Measurements from ENCODE around the gene CD83. TPM values are rescaled to one million over a fixed set of nuclear protein-coding genes. Genes with fewer than 3 reads are reported as not detected.
A peak's percentile ranks its signal among the peaks of the same experiment; 100 is the strongest.

The CD83 gene
- total and polyA plus RNA-seq, 4 donors: 0.35 to 4.2 (median 0.60) TPM

- 44% methylated on average over 7 of the region's 7 CpGs for WGBS
Measured at GRCh38 chr6:14129575-14129974, 12.0 kb downstream of the CD83 start.

GRCh38 chr6:14130435-14131075 lies 13.0 kb downstream of the CD83 start:
- no peak overlapping the region for H3K9ac ChIP-seq (ENCODE audit: low read depth in 1 of 2, low read length in 2 of 2)
- no peaks in the 10 kb centered on the region for H3K9me3 ChIP-seq (ENCODE audit: control insufficient read depth in 4 of 4, low read length in 3 of 4)
- peaks cover 0 to 3% (median 2%) of the 10 kb centered on the region in 4 donors for H3K36me3 ChIP-seq (ENCODE audit: control insufficient read depth in 4 of 4, insufficient read depth in 3 of 4, low read depth in 1 of 4, low read length in 3 of 4)
- no peak overlapping the region for H3K27ac ChIP-seq (ENCODE audit: low read depth in 1 of 2, low read length in 2 of 2)
- H3K4me3 ChIP-seq (ENCODE audit: low read depth in 1 of 3, low read length in 3 of 3): no peak overlapping the region
- TF ChIP-seq YY1 (IDR thresholded peaks at IDR 0.05): no peak
- TF ChIP-seq RXRA (IDR thresholded peaks at IDR 0.05): no peak
- TF ChIP-seq, protein P1, sequence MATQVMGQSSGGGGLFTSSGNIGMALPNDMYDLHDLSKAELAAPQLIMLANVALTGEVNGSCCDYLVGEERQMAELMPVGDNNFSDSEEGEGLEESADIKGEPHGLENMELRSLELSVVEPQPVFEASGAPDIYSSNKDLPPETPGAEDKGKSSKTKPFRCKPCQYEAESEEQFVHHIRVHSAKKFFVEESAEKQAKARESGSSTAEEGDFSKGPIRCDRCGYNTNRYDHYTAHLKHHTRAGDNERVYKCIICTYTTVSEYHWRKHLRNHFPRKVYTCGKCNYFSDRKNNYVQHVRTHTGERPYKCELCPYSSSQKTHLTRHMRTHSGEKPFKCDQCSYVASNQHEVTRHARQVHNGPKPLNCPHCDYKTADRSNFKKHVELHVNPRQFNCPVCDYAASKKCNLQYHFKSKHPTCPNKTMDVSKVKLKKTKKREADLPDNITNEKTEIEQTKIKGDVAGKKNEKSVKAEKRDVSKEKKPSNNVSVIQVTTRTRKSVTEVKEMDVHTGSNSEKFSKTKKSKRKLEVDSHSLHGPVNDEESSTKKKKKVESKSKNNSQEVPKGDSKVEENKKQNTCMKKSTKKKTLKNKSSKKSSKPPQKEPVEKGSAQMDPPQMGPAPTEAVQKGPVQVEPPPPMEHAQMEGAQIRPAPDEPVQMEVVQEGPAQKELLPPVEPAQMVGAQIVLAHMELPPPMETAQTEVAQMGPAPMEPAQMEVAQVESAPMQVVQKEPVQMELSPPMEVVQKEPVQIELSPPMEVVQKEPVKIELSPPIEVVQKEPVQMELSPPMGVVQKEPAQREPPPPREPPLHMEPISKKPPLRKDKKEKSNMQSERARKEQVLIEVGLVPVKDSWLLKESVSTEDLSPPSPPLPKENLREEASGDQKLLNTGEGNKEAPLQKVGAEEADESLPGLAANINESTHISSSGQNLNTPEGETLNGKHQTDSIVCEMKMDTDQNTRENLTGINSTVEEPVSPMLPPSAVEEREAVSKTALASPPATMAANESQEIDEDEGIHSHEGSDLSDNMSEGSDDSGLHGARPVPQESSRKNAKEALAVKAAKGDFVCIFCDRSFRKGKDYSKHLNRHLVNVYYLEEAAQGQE (IDR thresholded peaks at IDR 0.05): no peak
- no peak for TF ChIP-seq RAD21 (IDR thresholded peaks at IDR 0.05)
- TF ChIP-seq, protein P2, sequence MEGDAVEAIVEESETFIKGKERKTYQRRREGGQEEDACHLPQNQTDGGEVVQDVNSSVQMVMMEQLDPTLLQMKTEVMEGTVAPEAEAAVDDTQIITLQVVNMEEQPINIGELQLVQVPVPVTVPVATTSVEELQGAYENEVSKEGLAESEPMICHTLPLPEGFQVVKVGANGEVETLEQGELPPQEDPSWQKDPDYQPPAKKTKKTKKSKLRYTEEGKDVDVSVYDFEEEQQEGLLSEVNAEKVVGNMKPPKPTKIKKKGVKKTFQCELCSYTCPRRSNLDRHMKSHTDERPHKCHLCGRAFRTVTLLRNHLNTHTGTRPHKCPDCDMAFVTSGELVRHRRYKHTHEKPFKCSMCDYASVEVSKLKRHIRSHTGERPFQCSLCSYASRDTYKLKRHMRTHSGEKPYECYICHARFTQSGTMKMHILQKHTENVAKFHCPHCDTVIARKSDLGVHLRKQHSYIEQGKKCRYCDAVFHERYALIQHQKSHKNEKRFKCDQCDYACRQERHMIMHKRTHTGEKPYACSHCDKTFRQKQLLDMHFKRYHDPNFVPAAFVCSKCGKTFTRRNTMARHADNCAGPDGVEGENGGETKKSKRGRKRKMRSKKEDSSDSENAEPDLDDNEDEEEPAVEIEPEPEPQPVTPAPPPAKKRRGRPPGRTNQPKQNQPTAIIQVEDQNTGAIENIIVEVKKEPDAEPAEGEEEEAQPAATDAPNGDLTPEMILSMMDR (IDR thresholded peaks at IDR 0.05; ENCODE audit: low read depth, low read length, missing input control): no peak
- TF ChIP-seq MAX (IDR thresholded peaks at IDR 0.05): no peak
- TF ChIP-seq, protein P3, sequence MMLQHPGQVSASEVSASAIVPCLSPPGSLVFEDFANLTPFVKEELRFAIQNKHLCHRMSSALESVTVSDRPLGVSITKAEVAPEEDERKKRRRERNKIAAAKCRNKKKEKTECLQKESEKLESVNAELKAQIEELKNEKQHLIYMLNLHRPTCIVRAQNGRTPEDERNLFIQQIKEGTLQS (IDR thresholded peaks at IDR 0.05): no peak
- no peak for TF ChIP-seq HNF4A (conservative IDR thresholded peaks at IDR 0.05)
- no peak for TF ChIP-seq ZBTB33 (IDR thresholded peaks at IDR 0.05)
- TF ChIP-seq SP1 (IDR thresholded peaks at IDR 0.05): no peak
- TF ChIP-seq TAF1 (conservative IDR thresholded peaks at IDR 0.05): no peak
- TF ChIP-seq FOXA1 (IDR thresholded peaks at IDR 0.05): no peak
- no peak for TF ChIP-seq HNF4G (IDR thresholded peaks at IDR 0.05)
- TF ChIP-seq JUND (IDR thresholded peaks at IDR 0.05): no peak
- no peak for TF ChIP-seq NR2F2 (IDR thresholded peaks at IDR 0.05)
- no peak for TF ChIP-seq FOXA2 (IDR thresholded peaks at IDR 0.05)
- TF ChIP-seq GABPA (IDR thresholded peaks at IDR 0.05 in 1 of 2, conservative IDR thresholded peaks at IDR 0.05 in 1 of 2): no peak
- WGBS: 96% methylated on average over 15 of the region's 15 CpGs
- H3K4me1 ChIP-seq (ENCODE audit: control insufficient read depth in 4 of 4, insufficient read depth in 4 of 4, low read length in 3 of 4): peaks cover 0 to 7% (median 0%) of the 10 kb centered on the region in 4 donors
- H3K27me3 ChIP-seq (ENCODE audit: control insufficient read depth in 4 of 4, insufficient read depth in 4 of 4, low read length in 3 of 4): no peaks in the 10 kb centered on the region
- DNase-seq (ENCODE audit: low spot score): no peak

More at GRCh38 chr6:14129575-14129974, 12.0 kb downstream of the CD83 start:
- H3K9me3 ChIP-seq (ENCODE audit: control insufficient read depth in 4 of 4, low read length in 3 of 4): no peaks in the 10 kb centered on the region
- no peaks in the 10 kb centered on the region for H3K27me3 ChIP-seq (ENCODE audit: control insufficient read depth in 4 of 4, insufficient read depth in 4 of 4, low read length in 3 of 4)
- no peak overlapping the region for H3K27ac ChIP-seq (ENCODE audit: low read depth in 1 of 2, low read length in 2 of 2)
- H3K4me3 ChIP-seq (ENCODE audit: low read depth in 1 of 3, low read length in 3 of 3): no peak overlapping the region
- TF ChIP-seq MAX (IDR thresholded peaks at IDR 0.05): no peak
- peak; percentile 81 to 88 for TF ChIP-seq RAD21 (IDR thresholded peaks at IDR 0.05)
- TF ChIP-seq, protein P2 (IDR thresholded peaks at IDR 0.05; ENCODE audit: low read depth, low read length, missing input control): peak; percentile 54
- DNase-seq (ENCODE audit: low spot score): no peak
- H3K4me1 ChIP-seq (ENCODE audit: control insufficient read depth in 4 of 4, insufficient read depth in 4 of 4, low read length in 3 of 4): peaks cover 0 to 7% (median 0%) of the 10 kb centered on the region in 4 donors
- H3K36me3 ChIP-seq (ENCODE audit: control insufficient read depth in 4 of 4, insufficient read depth in 3 of 4, low read depth in 1 of 4, low read length in 3 of 4): peaks cover 0 to 2% (median under 1%) of the 10 kb centered on the region in 4 donors
- H3K9ac ChIP-seq (ENCODE audit: low read depth in 1 of 2, low read length in 2 of 2): no peak overlapping the region

Measured in liver (tissue), 9 donors.